Globus pallidus (tissue), 1 donor: ENCODE results near the gene APC2.
"Not testable (repeated sequence)": the region's sequence is repeated elsewhere in the genome, so short reads cannot be mapped to it uniquely, and the experiment has no call there.

Source experiments
- DNase-seq: peaks from one replicate; pipeline ENCODE4 v3.0.0-alpha.2; 2015; ENCODE audit warnings: low spot score

APC2 gene

GRCh38 chr19:1466018-1466460 is 16.1 kb downstream of the APC2 start:
- no peak for DNase-seq

- DNase-seq: no peak
These were observed 16.7 kb downstream of the APC2 start for GRCh38 chr19:1466461-1467214.

DNA sequence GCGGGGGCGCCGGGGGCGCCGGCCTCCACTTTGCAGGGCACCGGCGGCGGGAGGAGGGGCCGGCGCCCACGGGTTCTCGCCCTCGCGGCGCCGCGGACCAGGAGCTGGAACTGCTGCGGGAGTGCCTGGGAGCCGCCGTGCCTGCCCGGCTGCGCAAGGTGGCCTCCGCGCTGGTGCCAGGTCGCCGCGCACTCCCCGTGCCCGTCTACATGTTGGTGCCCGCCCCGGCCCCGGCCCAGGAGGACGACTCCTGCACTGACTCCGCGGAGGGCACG is 17.2 kb downstream of the APC2 start:
- no peak for DNase-seq

DNA sequence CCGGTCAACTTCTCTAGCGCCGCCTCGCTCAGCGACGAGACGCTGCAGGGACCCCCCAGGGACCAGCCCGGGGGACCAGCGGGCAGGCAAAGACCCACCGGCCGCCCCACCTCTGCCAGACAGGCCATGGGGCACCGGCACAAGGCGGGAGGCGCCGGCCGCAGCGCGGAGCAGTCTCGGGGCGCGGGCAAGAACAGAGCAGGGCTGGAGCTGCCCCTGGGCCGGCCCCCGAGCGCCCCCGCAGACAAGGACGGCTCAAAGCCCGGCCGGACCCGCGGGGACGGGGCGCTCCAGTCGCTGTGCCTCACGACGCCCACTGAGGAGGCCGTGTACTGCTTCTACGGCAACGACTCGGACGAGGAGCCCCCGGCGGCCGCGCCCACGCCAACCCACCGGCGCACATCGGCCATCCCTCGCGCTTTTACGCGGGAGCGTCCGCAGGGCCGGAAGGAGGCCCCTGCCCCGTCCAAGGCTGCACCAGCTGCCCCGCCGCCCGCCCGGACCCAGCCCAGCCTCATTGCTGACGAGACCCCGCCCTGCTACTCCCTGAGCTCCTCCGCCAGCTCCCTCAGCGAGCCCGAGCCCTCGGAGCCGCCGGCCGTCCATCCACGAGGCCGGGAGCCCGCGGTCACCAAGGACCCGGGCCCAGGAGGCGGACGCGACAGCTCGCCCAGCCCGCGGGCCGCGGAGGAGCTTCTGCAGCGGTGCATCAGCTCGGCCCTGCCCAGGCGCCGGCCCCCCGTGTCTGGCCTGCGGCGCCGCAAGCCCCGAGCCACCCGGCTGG is 17.8 kb downstream of the APC2 start:
- DNase-seq: no peak

- no peak for DNase-seq
These were observed 18.4 kb downstream of the APC2 start for GRCh38 chr19:1468274-1468820.

- DNase-seq: no peak
These were observed 18.9 kb downstream of the APC2 start for GRCh38 chr19:1468821-1469254.

DNA sequence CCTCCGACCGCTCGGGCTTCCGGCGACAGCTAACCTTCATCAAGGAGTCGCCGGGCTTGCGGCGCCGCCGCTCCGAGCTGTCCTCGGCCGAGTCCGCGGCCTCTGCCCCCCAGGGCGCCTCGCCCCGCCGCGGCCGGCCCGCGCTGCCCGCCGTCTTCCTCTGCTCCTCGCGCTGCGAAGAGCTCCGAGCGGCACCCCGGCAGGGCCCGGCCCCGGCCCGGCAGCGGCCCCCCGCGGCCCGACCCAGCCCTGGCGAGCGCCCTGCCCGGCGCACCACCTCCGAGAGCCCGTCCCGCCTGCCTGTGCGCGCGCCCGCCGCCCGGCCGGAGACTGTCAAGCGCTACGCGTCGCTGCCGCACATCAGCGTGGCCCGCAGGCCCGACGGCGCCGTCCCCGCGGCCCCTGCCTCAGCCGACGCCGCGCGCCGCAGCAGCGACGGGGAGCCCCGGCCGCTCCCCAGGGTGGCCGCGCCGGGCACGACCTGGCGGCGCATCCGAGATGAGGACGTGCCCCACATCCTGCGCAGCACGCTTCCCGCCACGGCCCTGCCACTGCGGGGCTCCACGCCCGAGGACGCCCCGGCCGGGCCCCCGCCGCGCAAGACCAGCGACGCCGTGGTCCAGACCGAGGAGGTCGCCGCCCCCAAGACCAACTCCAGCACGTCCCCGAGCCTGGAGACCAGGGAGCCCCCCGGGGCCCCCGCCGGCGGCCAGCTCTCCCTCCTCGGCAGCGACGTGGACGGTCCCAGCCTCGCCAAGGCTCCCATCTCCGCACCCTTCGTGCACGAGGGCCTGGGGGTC is 19.5 kb downstream of the APC2 start:
- no peak for DNase-seq

GRCh38 chr19:1470055-1470304 is 20.1 kb downstream of the APC2 start:
- DNase-seq: no peak

DNA sequence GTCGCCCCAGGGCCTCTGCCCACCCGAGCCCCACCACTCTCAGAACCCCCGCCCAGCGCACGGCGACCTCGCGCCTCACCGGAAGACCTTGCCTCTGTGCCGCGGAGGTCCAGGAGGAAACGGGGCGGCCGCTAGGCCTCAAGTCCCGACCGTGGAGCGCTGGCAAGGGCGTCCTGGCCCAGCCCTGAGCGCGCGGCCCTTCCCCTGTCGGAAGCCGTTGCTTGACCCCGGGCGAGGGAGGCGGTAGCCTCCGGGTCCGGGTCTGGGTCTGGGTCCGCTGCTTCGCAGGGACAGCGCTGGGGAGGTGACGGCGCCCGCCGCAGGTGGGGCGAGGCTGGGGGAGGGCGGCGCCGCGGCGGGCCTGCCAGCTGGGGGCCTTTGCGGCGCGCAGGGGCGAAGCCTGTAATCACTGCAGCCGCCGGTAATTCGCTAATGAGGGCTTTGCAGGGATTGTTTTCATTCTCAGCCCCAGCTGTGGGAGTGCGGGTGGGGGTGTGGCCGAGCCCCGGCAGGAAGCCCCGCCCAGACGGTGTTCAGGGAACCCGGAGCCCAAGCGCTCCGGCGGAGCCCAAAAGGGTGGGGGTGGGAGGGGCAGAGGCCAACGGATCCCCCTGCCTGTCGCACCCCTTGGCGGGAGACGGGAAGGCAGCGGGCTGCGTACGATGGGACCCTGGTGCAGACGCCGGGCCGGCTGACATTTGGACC is 20.5 kb downstream of the APC2 start:
- peak; percentile 35 for DNase-seq

GRCh38 chr19:1471010-1471514 is 21.1 kb downstream of the APC2 start:
- no peak for DNase-seq

- peak; percentile 48 for DNase-seq
These were observed 21.7 kb downstream of the APC2 start for GRCh38 chr19:1471515-1472160.

DNA sequence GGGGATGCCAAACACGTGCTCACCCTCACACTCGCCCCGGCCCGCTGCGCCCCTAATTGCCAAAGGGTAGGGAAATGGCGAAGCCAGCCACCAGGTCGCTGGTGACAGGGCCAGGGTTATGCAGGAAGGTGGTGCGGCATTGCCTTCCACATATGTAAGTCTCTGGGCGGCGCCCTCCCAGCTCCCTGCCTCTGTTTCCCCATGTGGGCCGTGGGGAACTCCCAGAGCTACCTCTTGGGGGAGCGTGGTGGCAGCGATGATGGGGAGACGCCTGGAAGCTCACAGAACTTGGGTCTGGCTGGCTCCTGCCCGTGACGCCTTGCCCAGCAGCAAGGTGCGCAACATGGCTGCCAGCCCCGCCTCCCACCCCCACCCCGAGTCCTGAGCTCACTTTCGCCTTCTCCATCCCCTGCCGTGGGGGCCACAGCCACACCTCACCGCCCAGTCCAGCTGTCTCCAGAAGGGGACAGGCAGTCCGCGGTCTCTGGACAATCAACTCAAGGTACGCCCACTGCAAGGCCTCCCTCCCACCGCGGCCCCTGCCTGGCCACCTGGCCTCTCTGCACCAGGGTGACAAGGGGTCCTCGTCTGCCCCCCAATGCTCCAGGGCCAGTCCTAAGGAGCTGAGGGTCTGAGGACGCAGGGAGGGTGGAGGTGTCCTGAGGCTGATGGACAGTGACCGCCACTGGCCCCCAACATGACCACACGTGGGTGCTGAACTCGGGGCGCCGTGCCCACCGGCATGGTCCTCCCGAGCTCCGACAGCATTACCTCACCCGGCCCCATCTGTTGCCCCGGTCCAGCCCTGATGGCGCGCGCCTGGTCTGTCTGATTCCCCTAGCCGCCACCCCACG is 22.5 kb downstream of the APC2 start:
- peak; percentile 33 for DNase-seq

DNA sequence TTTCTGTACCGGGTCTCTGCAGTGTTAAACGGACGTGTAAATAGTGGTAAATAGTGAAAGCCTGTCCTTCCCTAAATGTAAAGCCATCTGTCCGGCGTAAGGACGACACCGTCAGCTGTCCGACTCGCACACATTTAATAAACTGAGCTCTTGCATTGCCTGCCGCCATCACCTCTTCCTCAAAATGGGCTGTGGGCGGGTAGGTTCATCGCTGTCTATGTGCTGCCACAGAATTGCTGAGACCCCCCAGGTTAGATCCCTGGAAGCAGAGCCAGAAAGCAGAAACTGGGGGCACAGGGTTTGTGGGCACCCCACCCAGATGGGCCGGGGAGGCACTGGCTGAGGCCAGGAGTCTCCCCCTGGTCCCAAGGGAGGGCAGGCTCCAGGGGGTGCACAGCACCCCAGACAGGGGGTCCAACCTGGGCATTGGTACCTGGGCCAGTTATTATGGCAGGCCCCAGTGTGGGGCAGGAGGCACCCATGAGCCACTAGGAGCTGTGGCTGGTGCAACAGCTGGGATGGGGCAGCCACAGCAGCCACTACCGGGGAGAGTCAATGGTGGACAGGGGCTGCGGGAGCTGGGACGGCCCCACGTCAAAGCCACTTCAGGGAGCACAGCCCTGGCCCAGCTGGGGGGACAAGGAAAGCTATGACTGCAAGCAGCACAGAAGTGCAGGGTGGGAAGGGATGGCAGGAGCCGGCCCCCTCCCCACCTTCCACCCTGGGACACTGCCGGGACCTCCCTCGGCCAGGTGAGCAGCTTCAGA is 23.3 kb downstream of the APC2 start:
- peak; percentile 37 for DNase-seq

DNA sequence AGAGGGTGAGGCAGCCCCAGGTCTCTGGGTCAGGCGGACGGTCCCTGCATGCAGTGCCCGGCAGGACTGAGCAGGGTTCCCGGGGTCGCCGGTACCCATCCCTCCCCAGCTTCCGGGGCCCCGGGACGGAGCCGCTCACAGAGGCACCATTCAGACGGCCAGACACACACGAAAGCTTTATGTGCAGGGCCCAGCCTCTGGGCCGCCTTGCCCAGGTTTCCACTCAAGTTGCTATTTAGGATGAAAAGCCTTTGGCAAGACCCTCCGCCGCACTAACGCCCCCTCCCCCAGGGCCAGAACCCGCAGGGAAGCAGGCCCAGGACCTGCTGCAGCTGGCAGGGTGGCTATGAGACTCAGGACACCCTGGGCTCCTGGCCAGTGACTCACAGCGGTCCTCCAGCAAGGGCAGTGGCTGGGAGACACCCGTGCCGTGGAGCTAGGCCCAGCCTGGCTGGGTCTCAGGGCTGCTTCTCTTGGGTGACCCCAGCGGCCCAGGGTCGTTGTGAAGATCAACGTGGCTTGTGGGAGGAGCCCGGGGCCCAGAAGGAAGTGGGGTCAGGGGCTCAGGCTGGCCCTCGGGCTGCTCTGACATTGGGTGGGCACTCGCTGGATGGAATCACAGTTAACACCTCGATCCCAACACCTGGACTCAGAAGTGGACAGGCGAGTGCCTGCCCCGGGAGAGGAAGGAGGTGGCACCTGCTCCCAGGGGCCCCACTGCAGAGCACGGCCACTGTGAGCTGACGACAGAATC is 24.3 kb downstream of the APC2 start:
- DNase-seq: peak; percentile 80

- no peak for DNase-seq
These were observed 24.9 kb downstream of the APC2 start for GRCh38 chr19:1474765-1475351.

DNA sequence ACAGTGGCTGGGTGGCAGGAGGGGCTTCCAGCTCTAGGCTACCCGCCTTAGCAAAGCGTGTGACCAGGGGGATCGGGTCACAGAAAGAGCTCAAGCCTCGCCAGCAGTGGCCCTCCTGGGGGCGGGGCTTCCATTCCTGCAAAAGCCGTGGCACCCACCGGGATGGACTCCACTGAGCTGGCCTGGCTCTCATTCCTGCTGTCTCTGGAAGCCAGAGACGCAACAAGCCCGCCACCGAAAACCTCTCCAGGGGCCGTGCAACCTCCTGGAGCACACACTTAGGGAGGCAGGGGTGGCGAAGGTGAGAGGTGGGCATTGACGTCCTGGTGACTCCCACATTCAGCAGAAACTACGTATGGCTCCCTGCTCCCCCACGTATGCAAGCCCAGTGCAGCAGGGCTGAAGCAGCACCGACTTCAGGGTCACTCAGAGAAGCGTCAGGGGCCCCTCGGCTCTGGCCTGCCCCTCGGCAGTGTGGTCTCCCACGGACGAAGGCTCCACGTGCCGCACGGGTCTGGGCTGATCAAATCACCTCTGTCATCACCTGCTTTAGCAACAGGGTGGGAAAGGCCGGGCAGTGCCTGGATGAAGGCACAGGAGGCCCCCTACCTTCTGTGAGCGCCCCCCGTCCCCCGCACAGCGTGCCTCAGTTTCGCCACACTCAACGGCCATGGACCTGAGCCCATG is 26.0 kb downstream of the APC2 start:
- DNase-seq: no peak

GRCh38 chr19:1477056-1477455 is 27.1 kb downstream of the APC2 start:
- DNase-seq: not testable (repeated sequence)
